ENCODE measurements around the gene CTTN. TPM values are rescaled to one million over a fixed set of nuclear protein-coding genes. Genes with fewer than 3 reads are reported as not detected.
A peak's percentile ranks its signal among the peaks of the same experiment; 100 is the strongest.

The CTTN gene
- total RNA-seq, 1 donor = 406 TPM

GRCh38 chr11:70467201-70468085 lies 69.1 kb downstream of the CTTN start:
- peak; percentile 46 for DNase-seq (ENCODE audit: low read depth)
- TF ChIP-seq, protein P1, sequence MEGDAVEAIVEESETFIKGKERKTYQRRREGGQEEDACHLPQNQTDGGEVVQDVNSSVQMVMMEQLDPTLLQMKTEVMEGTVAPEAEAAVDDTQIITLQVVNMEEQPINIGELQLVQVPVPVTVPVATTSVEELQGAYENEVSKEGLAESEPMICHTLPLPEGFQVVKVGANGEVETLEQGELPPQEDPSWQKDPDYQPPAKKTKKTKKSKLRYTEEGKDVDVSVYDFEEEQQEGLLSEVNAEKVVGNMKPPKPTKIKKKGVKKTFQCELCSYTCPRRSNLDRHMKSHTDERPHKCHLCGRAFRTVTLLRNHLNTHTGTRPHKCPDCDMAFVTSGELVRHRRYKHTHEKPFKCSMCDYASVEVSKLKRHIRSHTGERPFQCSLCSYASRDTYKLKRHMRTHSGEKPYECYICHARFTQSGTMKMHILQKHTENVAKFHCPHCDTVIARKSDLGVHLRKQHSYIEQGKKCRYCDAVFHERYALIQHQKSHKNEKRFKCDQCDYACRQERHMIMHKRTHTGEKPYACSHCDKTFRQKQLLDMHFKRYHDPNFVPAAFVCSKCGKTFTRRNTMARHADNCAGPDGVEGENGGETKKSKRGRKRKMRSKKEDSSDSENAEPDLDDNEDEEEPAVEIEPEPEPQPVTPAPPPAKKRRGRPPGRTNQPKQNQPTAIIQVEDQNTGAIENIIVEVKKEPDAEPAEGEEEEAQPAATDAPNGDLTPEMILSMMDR (IDR thresholded peaks at IDR 0.05; ENCODE audit: insufficient read depth, low read depth, low read length) = peak; percentile 90
- H3K4me3 ChIP-seq (ENCODE audit: low read depth, low read length) = no peak overlapping the region

DNA sequence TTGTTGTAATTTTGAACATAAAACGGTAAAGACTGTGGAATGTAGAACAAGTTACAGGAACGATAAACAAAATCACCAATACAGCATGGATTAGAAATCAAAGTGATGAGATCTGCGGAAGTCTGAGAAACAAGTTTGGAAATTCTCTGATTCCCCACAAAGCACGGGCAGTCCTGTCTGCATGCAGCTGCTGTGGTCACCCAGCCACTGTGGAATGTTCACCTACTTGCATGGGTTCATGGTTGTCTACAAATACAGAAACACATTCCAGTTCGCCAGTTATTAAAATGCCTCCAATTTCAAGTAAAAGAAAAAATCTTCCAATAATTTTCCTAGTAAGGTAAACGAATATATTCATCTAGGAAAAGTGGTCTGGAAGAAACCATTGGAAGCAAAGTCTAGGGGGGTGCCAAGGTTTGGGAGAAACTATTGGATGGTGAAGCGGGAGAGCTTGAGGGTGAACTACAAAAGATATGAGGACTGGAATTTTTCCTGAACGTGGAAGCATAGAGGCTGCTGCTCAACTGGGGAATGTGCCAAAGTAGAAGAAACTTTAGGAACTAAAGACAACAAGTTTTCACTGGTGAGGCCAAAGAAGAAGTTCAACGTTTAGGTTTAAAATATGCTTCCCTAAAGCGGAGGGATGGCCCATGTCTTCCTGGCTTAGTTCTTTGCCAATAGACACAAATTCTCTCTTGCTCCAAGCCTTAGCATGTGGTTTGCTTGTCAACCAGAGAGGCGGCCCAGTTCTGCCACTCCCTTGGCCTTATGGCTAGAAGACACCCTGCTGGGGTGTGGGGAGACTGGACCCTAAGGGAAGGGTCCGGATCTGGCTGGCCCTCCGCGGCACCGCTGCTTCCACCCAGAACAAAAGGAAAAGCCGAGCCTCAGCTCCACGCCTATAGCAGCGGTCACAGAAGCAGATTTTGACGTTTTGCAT lies 70.2 kb downstream of the CTTN start:
- H3K4me3 ChIP-seq (ENCODE audit: low read depth, low read length) = no peak overlapping the region
- TF ChIP-seq, protein P1 (IDR thresholded peaks at IDR 0.05; ENCODE audit: insufficient read depth, low read depth, low read length) = no peak
- no peak for DNase-seq (ENCODE audit: low read depth)

DNA sequence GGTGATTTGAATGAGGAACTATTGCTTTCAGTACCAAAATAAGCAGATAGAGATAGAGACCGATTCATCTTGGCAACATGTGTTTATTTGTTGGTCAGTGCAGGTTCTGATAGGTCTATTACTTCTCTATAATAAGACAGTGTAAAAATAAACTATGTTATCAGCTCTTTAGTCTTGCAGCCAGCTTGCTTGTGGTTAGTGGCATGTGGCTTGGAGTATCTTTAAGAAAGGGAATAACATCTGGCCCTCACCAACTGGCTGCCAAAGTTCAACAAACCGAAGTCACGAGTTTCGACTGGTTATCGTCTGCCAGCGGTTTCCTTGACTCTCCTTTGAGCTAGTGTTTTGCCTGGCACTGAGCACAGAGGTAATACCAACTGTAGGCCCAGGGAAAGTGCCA lies 71.8 kb downstream of the CTTN start:
- TF ChIP-seq, protein P1 (IDR thresholded peaks at IDR 0.05; ENCODE audit: insufficient read depth, low read depth, low read length) = no peak
- H3K4me3 ChIP-seq (ENCODE audit: low read depth, low read length) = no peak overlapping the region
- peak; percentile 73 for DNase-seq (ENCODE audit: low read depth)

DNA sequence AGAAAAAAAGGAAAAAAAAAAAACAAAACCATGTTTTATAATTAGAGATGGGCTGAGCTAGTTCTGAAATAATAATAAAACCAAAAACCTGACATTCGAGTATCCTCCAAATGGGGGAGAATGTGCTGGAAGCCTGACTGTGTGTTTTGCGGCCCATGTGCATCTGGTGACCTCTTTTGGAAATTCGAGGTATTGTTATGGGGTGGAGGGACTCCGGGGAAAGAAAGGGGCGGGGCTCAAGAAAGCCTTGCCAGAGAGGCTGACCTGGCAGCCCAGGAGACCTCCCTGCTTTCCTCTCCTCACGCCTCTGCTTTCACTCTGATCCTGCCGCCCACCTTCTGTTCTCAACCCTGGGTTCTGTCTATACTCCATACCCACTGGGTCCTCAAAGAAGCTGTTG lies 72.9 kb downstream of the CTTN start:
- peak; percentile 15 for DNase-seq (ENCODE audit: low read depth)
- no peak overlapping the region for H3K4me3 ChIP-seq (ENCODE audit: low read depth, low read length)
- TF ChIP-seq, protein P1 (IDR thresholded peaks at IDR 0.05; ENCODE audit: insufficient read depth, low read depth, low read length) = peak; percentile 31

DNA sequence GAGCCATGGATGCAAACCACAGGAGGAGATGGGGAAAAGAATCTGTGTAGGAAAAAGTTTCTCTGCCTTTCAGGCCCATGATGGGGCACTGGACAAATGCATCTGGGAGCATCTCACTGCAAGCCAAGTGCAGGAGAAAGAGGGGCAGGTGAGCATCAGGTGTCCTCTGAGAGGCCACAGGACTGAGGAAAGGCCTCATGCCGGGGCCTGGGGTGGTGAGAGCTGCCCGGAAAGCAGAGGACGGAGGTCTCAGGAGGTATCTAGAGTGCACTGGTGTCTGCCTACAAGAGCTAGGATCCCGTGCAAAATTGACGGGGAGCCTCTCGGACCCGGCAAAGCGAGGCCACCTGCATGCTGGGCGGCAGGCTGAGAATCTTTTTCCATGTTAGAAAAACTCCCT lies 73.9 kb downstream of the CTTN start:
- TF ChIP-seq, protein P1 (IDR thresholded peaks at IDR 0.05; ENCODE audit: insufficient read depth, low read depth, low read length) = no peak
- no peak for DNase-seq (ENCODE audit: low read depth)

DNA sequence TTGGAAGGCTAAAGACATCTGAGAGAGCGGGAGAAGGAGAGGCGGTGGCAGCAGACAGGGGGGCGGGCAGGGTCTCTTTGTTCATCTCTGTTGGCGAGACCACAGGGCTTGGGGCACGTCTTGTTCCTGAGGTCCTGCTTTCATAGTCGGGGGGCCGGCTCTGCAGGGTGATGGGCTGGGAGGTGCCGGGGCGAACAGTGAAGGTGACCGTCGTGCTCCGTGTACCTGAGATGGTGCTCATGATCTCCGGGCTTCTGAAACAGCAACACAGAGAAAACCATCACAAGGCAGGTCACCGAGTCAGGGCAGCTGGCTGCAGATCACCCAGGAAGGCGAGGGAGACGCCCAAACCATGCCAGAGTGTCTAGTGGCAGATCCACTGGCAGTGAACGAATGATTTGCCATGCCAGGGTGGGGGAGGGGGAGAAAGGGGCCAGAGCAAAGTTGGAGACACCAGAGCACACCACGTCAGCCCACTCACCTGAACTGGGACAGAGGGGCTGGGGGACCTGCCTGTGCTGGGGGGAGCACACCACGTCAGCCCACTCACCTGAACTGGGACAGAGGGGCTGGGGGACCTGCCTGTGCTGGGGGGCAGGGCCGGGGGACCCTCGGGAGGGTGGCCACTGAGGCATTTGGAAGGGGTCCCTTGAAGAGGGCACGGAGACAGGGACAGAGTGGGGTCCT lies 75.0 kb downstream of the CTTN start:
- DNase-seq (ENCODE audit: low read depth) = no peak
- H3K4me3 ChIP-seq (ENCODE audit: low read depth, low read length) = no peak overlapping the region
- TF ChIP-seq, protein P1 (IDR thresholded peaks at IDR 0.05; ENCODE audit: insufficient read depth, low read depth, low read length) = no peak

More for the DNA sequence above, 73.9 kb downstream of the CTTN start:
- H3K4me3 ChIP-seq (ENCODE audit: low read depth, low read length) = no peak overlapping the region
